Measurements from ENCODE around the gene CUBN. TPM values are rescaled to one million over a fixed set of nuclear protein-coding genes. Genes with fewer than 3 reads are reported as not detected.

The CUBN gene
- total RNA-seq, 2 donors from 2014 or later: 0.75 to 1.3 TPM

GRCh38 chr10:16835228-16835627, 294.4 kb downstream of the CUBN start:
- H3K27ac ChIP-seq (ENCODE audit: low read depth, low read length): no peak overlapping the region
- no peaks in the 10 kb centered on the region for H3K4me1 ChIP-seq (ENCODE audit: control insufficient read depth, insufficient read depth, low read length)
- Mint-ChIP-seq H3K27ac (no peak overlapping the region), H3K36me3 (ENCODE audit: low read depth) (no peaks in the 10 kb centered on the region), H3K27me3 (ENCODE audit: insufficient read depth) (no peaks in the 10 kb centered on the region), H3K4me3 (no peak overlapping the region), H3K4me1 (no peaks in the 10 kb centered on the region), H3K9me3 (no peaks in the 10 kb centered on the region)
- no peaks in the 10 kb centered on the region for H3K27me3 ChIP-seq (ENCODE audit: control insufficient read depth, insufficient read depth, low read length, poor library complexity, severe bottlenecking)
- H3K4me3 ChIP-seq (ENCODE audit: low read length): no peak overlapping the region
- DNase-seq: no peak
- 82% methylated on average over 8 of the region's 8 CpGs for WGBS, 2 experiments (ENCODE audit: insufficient coverage in 1 of 2, insufficient read length in 1 of 2)
- no peak overlapping the region for H3K9ac ChIP-seq (ENCODE audit: extremely low read depth, low read length, poor library complexity, severe bottlenecking)
- H3K9me3 ChIP-seq (ENCODE audit: control insufficient read depth, low read length): no peaks in the 10 kb centered on the region
- H3K36me3 ChIP-seq (ENCODE audit: control insufficient read depth, insufficient read depth, low read length): no peaks in the 10 kb centered on the region
- TF ChIP-seq CTCF (conservative IDR thresholded peaks at IDR 0.05): no peak

GRCh38 chr10:16832351-16833080, 297.1 kb downstream of the CUBN start:
- Histone ChIP-seq H3K9ac (ENCODE audit: extremely low read depth, low read length, poor library complexity, severe bottlenecking) (no peak overlapping the region), H3K27ac (ENCODE audit: low read depth, low read length) (no peak overlapping the region), H3K4me1 (ENCODE audit: control insufficient read depth, insufficient read depth, low read length) (no peaks in the 10 kb centered on the region), H3K4me3 (ENCODE audit: low read length) (no peak overlapping the region), H3K9me3 (ENCODE audit: control insufficient read depth, low read length) (no peaks in the 10 kb centered on the region), H3K27me3 (ENCODE audit: control insufficient read depth, insufficient read depth, low read length, poor library complexity, severe bottlenecking) (no peaks in the 10 kb centered on the region), H3K36me3 (ENCODE audit: control insufficient read depth, insufficient read depth, low read length) (no peaks in the 10 kb centered on the region)
- H3K4me1 Mint-ChIP-seq: no peaks in the 10 kb centered on the region
- no peak overlapping the region for H3K27ac Mint-ChIP-seq
- no peaks in the 10 kb centered on the region for H3K27me3 Mint-ChIP-seq (ENCODE audit: insufficient read depth)
- TF ChIP-seq CTCF (conservative IDR thresholded peaks at IDR 0.05): no peak
- no peak for DNase-seq
- no peaks in the 10 kb centered on the region for H3K36me3 Mint-ChIP-seq (ENCODE audit: low read depth)
- H3K4me3 Mint-ChIP-seq: no peak overlapping the region
- WGBS, 2 experiments (ENCODE audit: insufficient coverage in 1 of 2, insufficient read length in 1 of 2): 84 to 88% methylated on average over 8 to 11 of the region's 11 CpGs
- H3K9me3 Mint-ChIP-seq: no peaks in the 10 kb centered on the region

DNA sequence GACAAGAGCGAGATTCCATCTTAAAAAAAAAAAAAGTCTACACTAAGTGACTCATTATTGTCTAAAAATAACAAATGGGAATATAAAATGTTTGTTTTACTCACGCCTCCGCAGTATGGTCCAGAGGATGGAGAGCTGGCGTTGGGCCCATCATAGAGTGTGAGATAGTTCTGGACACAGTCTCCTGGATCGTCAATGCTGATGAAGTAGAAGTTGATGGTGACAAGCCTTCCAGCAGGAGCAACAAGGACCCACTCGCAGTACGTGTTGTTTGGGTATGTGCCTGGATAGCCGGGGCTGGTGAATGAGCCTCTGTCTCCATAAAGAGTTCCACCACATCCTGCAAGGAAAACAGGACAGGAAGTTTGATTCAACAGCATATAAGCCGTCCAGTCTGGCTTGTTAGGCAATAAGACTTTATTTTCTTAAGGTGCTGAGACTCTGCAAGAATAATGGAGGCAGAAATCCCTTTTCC, 300.9 kb downstream of the CUBN start:
- H3K4me3 Mint-ChIP-seq: no peak overlapping the region
- H3K4me1 ChIP-seq (ENCODE audit: control insufficient read depth, insufficient read depth, low read length): no peaks in the 10 kb centered on the region
- H3K36me3 Mint-ChIP-seq (ENCODE audit: low read depth): no peaks in the 10 kb centered on the region
- no peak overlapping the region for H3K27ac Mint-ChIP-seq
- H3K4me1 Mint-ChIP-seq: no peaks in the 10 kb centered on the region
- peaks cover 9% of the 10 kb centered on the region for H3K9me3 Mint-ChIP-seq
- no peak for DNase-seq
- WGBS, 2 experiments (ENCODE audit: insufficient coverage in 1 of 2, insufficient read length in 1 of 2): 93 to 94% methylated on average over 6 to 9 of the region's 9 CpGs
- H3K9me3 ChIP-seq (ENCODE audit: control insufficient read depth, low read length): peaks cover 5% of the 10 kb centered on the region
- no peaks in the 10 kb centered on the region for H3K36me3 ChIP-seq (ENCODE audit: control insufficient read depth, insufficient read depth, low read length)
- no peak overlapping the region for H3K9ac ChIP-seq (ENCODE audit: extremely low read depth, low read length, poor library complexity, severe bottlenecking)
- no peak for TF ChIP-seq CTCF (conservative IDR thresholded peaks at IDR 0.05)
- H3K27me3 Mint-ChIP-seq (ENCODE audit: insufficient read depth): no peaks in the 10 kb centered on the region
- H3K27ac ChIP-seq (ENCODE audit: low read depth, low read length): no peak overlapping the region
- H3K4me3 ChIP-seq (ENCODE audit: low read length): no peak overlapping the region
- H3K27me3 ChIP-seq (ENCODE audit: control insufficient read depth, insufficient read depth, low read length, poor library complexity, severe bottlenecking): no peaks in the 10 kb centered on the region

Measured in endodermal cell (in vitro differentiated cells).